Spinal cord (tissue), 10 donors: ENCODE data around the gene PDPR. TPM values are rescaled to one million over a fixed set of nuclear protein-coding genes. Genes with fewer than 3 reads are reported as not detected.
"Not testable (repeated sequence)": the region's sequence is repeated elsewhere in the genome, so short reads cannot be mapped to it uniquely, and the experiment has no call there.

Source experiments
- DNase-seq, 6 donors: peaks; one replicate each; pipeline versions ENCODE4 v3.0.0 to v3.0.0-alpha.2; 2013 to 2015; ENCODE audit warnings: low spot score in 6 of 6, low read depth in 4 of 6
- H3K27ac ChIP-seq: one replicate; pipeline ENCODE4 v1.5.1; 2013; ENCODE audit warnings: low read depth, low read length, control low read depth
- H3K27me3 ChIP-seq: one replicate; pipeline ENCODE4 v1.6.1; 2013; ENCODE audit warnings: low read length; ENCODE audit not compliant: control insufficient read depth, insufficient read depth
- H3K36me3 ChIP-seq: one replicate; pipeline ENCODE4 v1.6.1; 2013; ENCODE audit warnings: low read length; ENCODE audit not compliant: control insufficient read depth, insufficient read depth
- H3K4me1 ChIP-seq: one replicate; pipeline ENCODE4 v1.6.1; 2013; ENCODE audit warnings: low read length; ENCODE audit not compliant: control insufficient read depth, insufficient read depth
- H3K4me3 ChIP-seq: one replicate; pipeline ENCODE4 v1.5.1; 2013; ENCODE audit warnings: low read depth, low read length, control low read depth
- H3K9me3 ChIP-seq: one replicate; pipeline ENCODE4 v1.6.1; 2013; ENCODE audit warnings: low read length; ENCODE audit not compliant: control insufficient read depth, insufficient read depth
- WGBS: methylation state at CpG from one replicate; pipeline ENCODE4 v1.1.5; 2013; ENCODE audit warnings: missing lambda C conversion rate; ENCODE audit not compliant: insufficient coverage; 5-methylcytosine and 5-hydroxymethylcytosine counted together
- polyA plus RNA-seq, 2 donors: library from polyadenylated mRNA; unstranded; fragments of 120-200 nt; gene quantifications; one replicate each; pipeline ENCODE4 v1.2.1, GENCODE V29; 2013; ENCODE audit not compliant: insufficient read length in 2 of 2
- total RNA-seq, 2 donors: library from RNA; depleted of rRNA in 1 of 2; stranded (reverse); fragments of 120-200 nt in 1 of 2; fragments of >200 nt in 1 of 2; gene quantifications; one replicate each; pipeline versions ENCODE4 v1.2.3 to v1.2.4, GENCODE V29; 2013 to 2014
- donor health status: healthy.

The PDPR gene
- total and polyA plus RNA-seq, 4 donors = 16.1 to 26.1 (median 22.1) TPM

- H3K27me3 ChIP-seq = no peaks in the 10 kb centered on the region
- no peak overlapping the region for H3K4me3 ChIP-seq
- no peaks in the 10 kb centered on the region for H3K4me1 ChIP-seq
- peak in 1 of 6 donors; percentile 3 for DNase-seq
- H3K27ac ChIP-seq = no peak overlapping the region
- 94% methylated on average over 8 of the region's 9 CpGs for WGBS
- H3K36me3 ChIP-seq = peaks cover 76% of the 10 kb centered on the region
- H3K9me3 ChIP-seq = no peaks in the 10 kb centered on the region
These were observed 45.5 kb downstream of the PDPR start for GRCh38 chr16:70159355-70160348.

GRCh38 chr16:70160388-70160787 lies 46.3 kb downstream of the PDPR start:
- 94% methylated on average over 6 of the region's 6 CpGs for WGBS
- no peaks in the 10 kb centered on the region for H3K9me3 ChIP-seq
- H3K4me3 ChIP-seq = no peak overlapping the region
- H3K27me3 ChIP-seq = no peaks in the 10 kb centered on the region
- DNase-seq = no peak
- H3K27ac ChIP-seq = no peak overlapping the region
- no peaks in the 10 kb centered on the region for H3K4me1 ChIP-seq
- peaks cover 69% of the 10 kb centered on the region for H3K36me3 ChIP-seq

GRCh38 chr16:70160821-70161220 lies 46.7 kb downstream of the PDPR start:
- WGBS = 98% methylated on average over 5 of the region's 6 CpGs
- DNase-seq = no peak
- no peaks in the 10 kb centered on the region for H3K27me3 ChIP-seq
- no peaks in the 10 kb centered on the region for H3K9me3 ChIP-seq
- H3K27ac ChIP-seq = no peak overlapping the region
- H3K36me3 ChIP-seq = peaks cover 65% of the 10 kb centered on the region
- H3K4me1 ChIP-seq = no peaks in the 10 kb centered on the region
- H3K4me3 ChIP-seq = no peak overlapping the region

- Histone ChIP-seq H3K9me3 (no peaks in the 10 kb centered on the region), H3K27ac (no peak overlapping the region), H3K4me1 (no peaks in the 10 kb centered on the region), H3K36me3 (peaks cover 59% of the 10 kb centered on the region), H3K27me3 (no peaks in the 10 kb centered on the region), H3K4me3 (no peak overlapping the region)
- WGBS = 79% methylated on average over 5 of the region's 6 CpGs
- DNase-seq = peak in 1 of 6 donors; percentile 2
These were observed 47.2 kb downstream of the PDPR start for GRCh38 chr16:70161350-70161749.

GRCh38 chr16:70162041-70162451 lies 47.9 kb downstream of the PDPR start:
- Histone ChIP-seq H3K27me3 (no peaks in the 10 kb centered on the region), H3K27ac (no peak overlapping the region), H3K4me3 (no peak overlapping the region), H3K4me1 (no peaks in the 10 kb centered on the region), H3K36me3 (peaks cover 52% of the 10 kb centered on the region), H3K9me3 (no peaks in the 10 kb centered on the region)
- DNase-seq = peak in 2 of 6 donors; percentile 1 to 5
- 80% methylated on average over 2 of the region's 7 CpGs for WGBS

GRCh38 chr16:70163596-70163995 lies 49.5 kb downstream of the PDPR start:
- Histone ChIP-seq H3K27me3 (no peaks in the 10 kb centered on the region), H3K9me3 (no peaks in the 10 kb centered on the region), H3K36me3 (peaks cover 38% of the 10 kb centered on the region), H3K4me1 (no peaks in the 10 kb centered on the region), H3K27ac (no peak overlapping the region), H3K4me3 (no peak overlapping the region)
- WGBS = 70% methylated on average over 9 of the region's 10 CpGs
- DNase-seq = no peak

GRCh38 chr16:70166688-70167087 lies 52.6 kb downstream of the PDPR start:
- H3K9me3 ChIP-seq, H3K27ac ChIP-seq, H3K4me1 ChIP-seq, H3K27me3 ChIP-seq, DNase-seq, H3K4me3 ChIP-seq: not testable (repeated sequence)
- no CpG with 5 or more reads among the region's 10 CpGs for WGBS
- H3K36me3 ChIP-seq = peaks cover 10% of the 10 kb centered on the region

- not testable (repeated sequence) for H3K27me3 ChIP-seq, H3K4me3 ChIP-seq, H3K4me1 ChIP-seq, DNase-seq, H3K27ac ChIP-seq, H3K9me3 ChIP-seq, H3K36me3 ChIP-seq
- 100% methylated on average over 4 of the region's 21 CpGs for WGBS
These were observed 59.2 kb downstream of the PDPR start, which contains the start of gene CLEC18C for GRCh38 chr16:70173212-70173837. TSS of gene CLEC18C (plus strand) at chr16:70173787. CDS start at chr16:70174279, 492 bp downstream.

GRCh38 chr16:70173916-70174315 lies 59.8 kb downstream of the PDPR start:
- H3K4me3 ChIP-seq, DNase-seq, H3K27me3 ChIP-seq, H3K27ac ChIP-seq, H3K4me1 ChIP-seq, H3K36me3 ChIP-seq, H3K9me3 ChIP-seq: not testable (repeated sequence)
- WGBS = no CpG with 5 or more reads among the region's 15 CpGs
